Measurements from ENCODE around the gene IDUA. TPM values are rescaled to one million over a fixed set of nuclear protein-coding genes. Genes with fewer than 3 reads are reported as not detected.
"Not testable (repeated sequence)": the region's sequence is repeated elsewhere in the genome, so short reads cannot be mapped to it uniquely, and the experiment has no call there.

The IDUA gene
- total RNA-seq, 1 donor from 2014 or later = 5.8 TPM

DNA sequence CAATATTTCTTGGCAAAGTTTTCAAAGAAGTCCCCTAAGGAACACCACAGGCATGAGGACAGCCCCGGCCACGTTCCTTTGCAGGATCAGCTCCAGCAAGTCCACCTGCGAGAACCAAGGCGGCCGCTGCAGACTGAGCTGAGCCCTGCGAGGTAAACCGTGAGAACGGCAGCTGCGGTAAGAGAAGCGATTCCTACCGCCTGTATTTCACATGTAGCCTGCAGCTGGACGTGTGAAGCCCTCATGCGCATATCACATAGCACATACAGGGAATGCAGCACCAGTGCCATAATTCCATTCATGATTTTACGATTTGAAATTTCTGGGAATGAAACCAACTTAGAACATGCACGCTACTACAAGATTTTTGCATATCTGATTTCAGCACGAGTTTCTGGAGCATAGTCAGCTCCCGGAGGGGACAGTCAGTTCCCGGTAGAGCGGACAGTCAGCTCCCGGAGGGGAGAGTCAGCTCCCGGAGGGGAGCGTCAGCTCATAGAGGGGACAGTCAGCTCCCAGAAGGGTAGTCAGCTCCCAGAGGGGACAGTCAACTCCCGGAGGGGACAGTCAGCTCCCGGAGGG, 66.3 kb downstream of the IDUA start:
- TF ChIP-seq, protein P1, sequence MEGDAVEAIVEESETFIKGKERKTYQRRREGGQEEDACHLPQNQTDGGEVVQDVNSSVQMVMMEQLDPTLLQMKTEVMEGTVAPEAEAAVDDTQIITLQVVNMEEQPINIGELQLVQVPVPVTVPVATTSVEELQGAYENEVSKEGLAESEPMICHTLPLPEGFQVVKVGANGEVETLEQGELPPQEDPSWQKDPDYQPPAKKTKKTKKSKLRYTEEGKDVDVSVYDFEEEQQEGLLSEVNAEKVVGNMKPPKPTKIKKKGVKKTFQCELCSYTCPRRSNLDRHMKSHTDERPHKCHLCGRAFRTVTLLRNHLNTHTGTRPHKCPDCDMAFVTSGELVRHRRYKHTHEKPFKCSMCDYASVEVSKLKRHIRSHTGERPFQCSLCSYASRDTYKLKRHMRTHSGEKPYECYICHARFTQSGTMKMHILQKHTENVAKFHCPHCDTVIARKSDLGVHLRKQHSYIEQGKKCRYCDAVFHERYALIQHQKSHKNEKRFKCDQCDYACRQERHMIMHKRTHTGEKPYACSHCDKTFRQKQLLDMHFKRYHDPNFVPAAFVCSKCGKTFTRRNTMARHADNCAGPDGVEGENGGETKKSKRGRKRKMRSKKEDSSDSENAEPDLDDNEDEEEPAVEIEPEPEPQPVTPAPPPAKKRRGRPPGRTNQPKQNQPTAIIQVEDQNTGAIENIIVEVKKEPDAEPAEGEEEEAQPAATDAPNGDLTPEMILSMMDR (conservative IDR thresholded peaks at IDR 0.05; ENCODE audit: low read depth, low read length) = no peak
- DNase-seq (ENCODE audit: low read depth) = no peak
- H3K4me3 ChIP-seq (ENCODE audit: low read depth, low read length) = no peak overlapping the region

GRCh38 chr4:1053891-1054290, 67.0 kb downstream of the IDUA start:
- not testable (repeated sequence) for DNase-seq (ENCODE audit: low read depth); H3K4me3 ChIP-seq (ENCODE audit: low read depth, low read length)

Other genes starting within 250 kb of the IDUA start
- 0.81 TPM in 1 of 2 replicates, not detected in the other for gene CPLX1, start 160.9 kb upstream of the IDUA start, total RNA-seq
- gene GAK, start 54.7 kb upstream of the IDUA start, total RNA-seq = 105 and 123 TPM in 2 replicates
- gene TMEM175, start 54.6 kb upstream of the IDUA start, total RNA-seq = 10.2 and 11.4 TPM in 2 replicates
- gene DGKQ, start 13.5 kb upstream of the IDUA start, total RNA-seq = 11.1 and 16.9 TPM in 2 replicates
- 0.35 and 1.3 TPM in 2 replicates for gene SLC26A1, start 6.4 kb downstream of the IDUA start, total RNA-seq
- gene FGFRL1, start 24.6 kb downstream of the IDUA start, total RNA-seq = 43.6 and 52.5 TPM in 2 replicates
- gene RNF212, start 126.5 kb downstream of the IDUA start, total RNA-seq = 3.5 and 8.1 TPM in 2 replicates
- gene SPON2, start 185.5 kb downstream of the IDUA start, total RNA-seq = 1.4 and 18.1 TPM in 2 replicates